Activated CD4-positive, alpha-beta memory T cell treated with anti-CD3 and anti-CD28 coated beads for 36 hours (primary cell): ENCODE measurements around the gene FOXL2. TPM values are rescaled to one million over a fixed set of nuclear protein-coding genes. Genes with fewer than 3 reads are reported as not detected.
A peak's percentile ranks its signal among the peaks of the same experiment; 100 is the strongest.
"Not testable (repeated sequence)": the region's sequence is repeated elsewhere in the genome, so short reads cannot be mapped to it uniquely, and the experiment has no call there.

Experiments used
- CTCF ChIA-PET: fragments of 350-600 bp; sonication (Branson Sonifier 250); formaldehyde crosslinking; loops from one replicate; lab custom pipeline; 2021; ENCODE audit warnings: antibody characterized with exemption, inconsistent platforms; lab: Charles Lee
- POLR2A ChIA-PET: fragments of 350-600 bp; sonication (Branson Sonifier 250); formaldehyde crosslinking; loops from one replicate; lab custom pipeline; 2021; ENCODE audit warnings: antibody characterized with exemption; lab: Charles Lee
- DNase-seq: peaks from one replicate; pipeline ENCODE4 v3.0.0-alpha.2; 2020
- H3K27ac Mint-ChIP-seq: one replicate; pipeline ENCODE4 v1.8.0; 2021; ENCODE audit warnings: mixed read lengths
- H3K27me3 Mint-ChIP-seq: one replicate; pipeline ENCODE4 v1.8.0; 2021; ENCODE audit warnings: mixed read lengths
- H3K36me3 Mint-ChIP-seq: one replicate; pipeline ENCODE4 v1.8.0; 2021; ENCODE audit warnings: mixed read lengths
- H3K4me1 Mint-ChIP-seq: one replicate; pipeline ENCODE4 v1.8.0; 2021; ENCODE audit warnings: low read depth, mixed read lengths
- H3K4me3 Mint-ChIP-seq: one replicate; pipeline ENCODE4 v1.8.0; 2021; ENCODE audit warnings: mild to moderate bottlenecking, mixed read lengths
- H3K9me3 Mint-ChIP-seq: one replicate; pipeline ENCODE4 v1.8.0; 2021; ENCODE audit warnings: mixed read lengths
- intact Hi-C: fragments of 100-400 bp; cut with micrococcal nuclease; formaldehyde crosslinking; loops from one replicate; pipeline ENCODE4 v1.15.1; 2023
- total RNA-seq, 2 experiments: library from RNA; stranded (reverse); gene quantifications; one replicate each; pipeline ENCODE4 v1.2.3, GENCODE V29; 2021

The FOXL2 gene
- total RNA-seq, 2 experiments from 2014 or later: not detected

GRCh38 chr3:138922400-138922799 lies 24.5 kb downstream of the FOXL2 start:
- H3K9me3 Mint-ChIP-seq, H3K4me1 Mint-ChIP-seq, H3K27ac Mint-ChIP-seq, DNase-seq, H3K4me3 Mint-ChIP-seq, POLR2A ChIA-PET, H3K36me3 Mint-ChIP-seq, H3K27me3 Mint-ChIP-seq: not testable (repeated sequence)
- CTCF ChIA-PET: interaction anchor here (1.0 to 10.8 kb wide), 22 partner anchors 10 to 505 kb away, joined by 3 to 171 read pairs (median 6); partner anchors contain the start of gene CEP70
- intact Hi-C loops: loop anchor here (2.0 kb wide), 2 partner anchors 224 to 444 kb away; no protein-coding TSS in a partner anchor

- CTCF ChIA-PET: interaction anchor here (0.7 to 10.8 kb wide), 8 partner anchors 9 to 505 kb away, joined by 3 to 171 read pairs (median 35); partner anchors contain the start of gene CEP70
- no peaks in the 10 kb centered on the region for H3K36me3 Mint-ChIP-seq
- no peak for DNase-seq
- POLR2A ChIA-PET: no interaction called here
- H3K4me1 Mint-ChIP-seq: no peaks in the 10 kb centered on the region
- no peak overlapping the region for H3K4me3 Mint-ChIP-seq
- intact Hi-C loops: loop anchor here (2.0 kb wide), 2 partner anchors 223 to 443 kb away; no protein-coding TSS in a partner anchor
- peaks cover 2% of the 10 kb centered on the region for H3K27me3 Mint-ChIP-seq
- H3K27ac Mint-ChIP-seq: no peak overlapping the region
- no peaks in the 10 kb centered on the region for H3K9me3 Mint-ChIP-seq
These were observed 25.3 kb downstream of the FOXL2 start for GRCh38 chr3:138921316-138922292.

GRCh38 chr3:138919325-138919724 lies 27.6 kb downstream of the FOXL2 start:
- Mint-ChIP-seq H3K4me1 (peaks cover 5% of the 10 kb centered on the region), H3K36me3 (no peaks in the 10 kb centered on the region), H3K4me3 (no peak overlapping the region), H3K27ac (no peak overlapping the region), H3K9me3 (no peaks in the 10 kb centered on the region), H3K27me3 (peaks cover 2% of the 10 kb centered on the region)
- ChIA-PET CTCF (interaction anchor here (0.6 to 10.8 kb wide), 6 partner anchors 16 to 502 kb away, joined by 3 to 171 read pairs (median 9); partner anchors contain the start of gene CEP70), POLR2A (no interaction called here)
- no peak for DNase-seq
- intact Hi-C loops: loop anchor here (5.0 kb wide), 2 partner anchors 157 to 737 kb away; no protein-coding TSS in a partner anchor

GRCh38 chr3:138916824-138917223 lies 30.1 kb downstream of the FOXL2 start:
- Mint-ChIP-seq H3K36me3 (no peaks in the 10 kb centered on the region), H3K27me3 (no peaks in the 10 kb centered on the region)
- intact Hi-C loops: loop anchor here (1.0 to 5.0 kb wide), 3 partner anchors 155 to 735 kb away; partner anchors contain the start of gene CEP70

GRCh38 chr3:138915503-138916498 lies 31.1 kb downstream of the FOXL2 start:
- H3K27ac Mint-ChIP-seq: no peak overlapping the region
- intact Hi-C loops: loop anchor here (1.0 to 5.0 kb wide), 6 partner anchors 82 to 734 kb away; partner anchors contain the start of gene CEP70
- H3K4me1 Mint-ChIP-seq: peaks cover 5% of the 10 kb centered on the region
- peak; percentile 88 for DNase-seq
- peak overlapping the region; percentile 78 for H3K4me3 Mint-ChIP-seq
- ChIA-PET CTCF (interaction anchor here (0.5 to 10.5 kb wide), 113 partner anchors 8 to 847 kb away, joined by 3 to 245 read pairs (median 5); partner anchors contain the start of genes ARMC8, CEP70, ESYT3 and FAIM), POLR2A (interaction anchor here (1.0 to 1.7 kb wide), 4 partner anchors 80 to 322 kb away, joined by 4 to 7 read pairs (median 6); partner anchors contain the start of gene CEP70)
- H3K9me3 Mint-ChIP-seq: no peaks in the 10 kb centered on the region
- H3K27me3 Mint-ChIP-seq: no peaks in the 10 kb centered on the region
- no peaks in the 10 kb centered on the region for H3K36me3 Mint-ChIP-seq

More at GRCh38 chr3:138916824-138917223, 30.1 kb downstream of the FOXL2 start:
- DNase-seq: no peak
- no peak overlapping the region for H3K27ac Mint-ChIP-seq
- ChIA-PET CTCF (interaction anchor here (0.7 to 10.5 kb wide), 45 partner anchors 9 to 848 kb away, joined by 3 to 245 read pairs (median 7); partner anchors contain the start of genes CEP70 and PIK3CB), POLR2A (interaction anchor here (0.6 to 1.7 kb wide), 2 partner anchors 19 to 321 kb away, joined by 3 to 7 read pairs; no protein-coding TSS in a partner anchor)
- H3K4me3 Mint-ChIP-seq: no peak overlapping the region
- H3K4me1 Mint-ChIP-seq: peaks cover 5% of the 10 kb centered on the region
- H3K9me3 Mint-ChIP-seq: no peaks in the 10 kb centered on the region

GRCh38 chr3:138914870-138915502 lies 32.0 kb downstream of the FOXL2 start:
- intact Hi-C loops: loop anchor here (1.0 to 5.0 kb wide), 5 partner anchors 82 to 733 kb away; no protein-coding TSS in a partner anchor
- Mint-ChIP-seq H3K4me3 (peak overlapping the region; percentile 78), H3K27ac (no peak overlapping the region), H3K9me3 (no peaks in the 10 kb centered on the region), H3K27me3 (no peaks in the 10 kb centered on the region), H3K36me3 (no peaks in the 10 kb centered on the region), H3K4me1 (peaks cover 5% of the 10 kb centered on the region)
- DNase-seq: no peak
- CTCF ChIA-PET: interaction anchor here (0.6 to 10.5 kb wide), 98 partner anchors 7 to 1841 kb away, joined by 3 to 245 read pairs (median 5); partner anchors contain the start of genes ARMC8, CEP70, ESYT3 and FAIM
- POLR2A ChIA-PET: interaction anchor here (1.0 to 1.7 kb wide), 4 partner anchors 80 to 321 kb away, joined by 4 to 7 read pairs (median 6); partner anchors contain the start of gene CEP70

GRCh38 chr3:138913766-138914165 lies 33.2 kb downstream of the FOXL2 start:
- peaks cover 5% of the 10 kb centered on the region for H3K4me1 Mint-ChIP-seq
- POLR2A ChIA-PET: no interaction called here
- intact Hi-C loops: no loop called here

GRCh38 chr3:138912237-138912636 lies 34.7 kb downstream of the FOXL2 start:
- no peak overlapping the region for H3K27ac Mint-ChIP-seq
- H3K4me1 Mint-ChIP-seq: peaks cover 5% of the 10 kb centered on the region
- H3K9me3 Mint-ChIP-seq: no peaks in the 10 kb centered on the region
- POLR2A ChIA-PET: no interaction called here
- CTCF ChIA-PET: interaction anchor here (0.9 to 10.5 kb wide), 6 partner anchors 14 to 320 kb away, joined by 3 to 232 read pairs (median 7); partner anchors contain the start of gene CEP70
- no peak for DNase-seq
- no peaks in the 10 kb centered on the region for H3K36me3 Mint-ChIP-seq
- intact Hi-C loops: no loop called here
- H3K4me3 Mint-ChIP-seq: no peak overlapping the region
- no peaks in the 10 kb centered on the region for H3K27me3 Mint-ChIP-seq

More at GRCh38 chr3:138913766-138914165, 33.2 kb downstream of the FOXL2 start:
- Mint-ChIP-seq H3K9me3 (no peaks in the 10 kb centered on the region), H3K4me3 (no peak overlapping the region), H3K27me3 (no peaks in the 10 kb centered on the region), H3K36me3 (no peaks in the 10 kb centered on the region), H3K27ac (no peak overlapping the region)
- DNase-seq: no peak
- CTCF ChIA-PET: interaction anchor here (0.6 to 10.5 kb wide), 6 partner anchors 12 to 400 kb away, joined by 3 to 232 read pairs (median 19); partner anchors contain the start of gene CEP70

GRCh38 chr3:138911621-138912020 lies 35.3 kb downstream of the FOXL2 start:
- H3K4me3 Mint-ChIP-seq: no peak overlapping the region
- H3K4me1 Mint-ChIP-seq: peaks cover 5% of the 10 kb centered on the region
- no peak overlapping the region for H3K27ac Mint-ChIP-seq
- ChIA-PET CTCF (interaction anchor here (1.1 to 10.5 kb wide), 5 partner anchors 15 to 319 kb away, joined by 3 to 232 read pairs (median 7); partner anchors contain the start of gene CEP70), POLR2A (no interaction called here)
- intact Hi-C loops: no loop called here
- H3K36me3 Mint-ChIP-seq: no peaks in the 10 kb centered on the region
- no peaks in the 10 kb centered on the region for H3K27me3 Mint-ChIP-seq
- no peak for DNase-seq
- H3K9me3 Mint-ChIP-seq: no peaks in the 10 kb centered on the region

GRCh38 chr3:138909904-138910303 lies 37.0 kb downstream of the FOXL2 start:
- Mint-ChIP-seq H3K36me3 (no peaks in the 10 kb centered on the region), H3K4me1 (peaks cover 1% of the 10 kb centered on the region), H3K9me3 (no peaks in the 10 kb centered on the region), H3K27ac (no peak overlapping the region), H3K4me3 (no peak overlapping the region), H3K27me3 (no peaks in the 10 kb centered on the region)
- ChIA-PET CTCF (interaction anchor here (0.6 to 10.5 kb wide), 4 partner anchors 16 to 1875 kb away, joined by 3 to 131 read pairs (median 4); partner anchors contain the start of gene CEP70), POLR2A (no interaction called here)
- no peak for DNase-seq
- intact Hi-C loops: no loop called here
